T47D (cell line): Measurements from ENCODE around the gene CEP192.
"Not testable (repeated sequence)": the region's sequence is repeated elsewhere in the genome, so short reads cannot be mapped to it uniquely, and the experiment has no call there.

Source experiments
- DNase-seq, 2 experiments: peaks; one replicate each; pipeline versions ENCODE4 v3.0.0 to v3.0.0-alpha.2; 2011 to 2012; ENCODE audit warnings: low read depth in 1 of 2, low spot score in 1 of 2
- JUND ChIP-seq: IDR thresholded peaks from 2 replicates; pipeline ENCODE4 v1.6.1; 2012; ENCODE audit warnings: low read depth
- in situ Hi-C: cut with HindIII; loops from 2 replicates; pipeline ENCODE4 v1.10.0; 2016; ENCODE audit warnings: low sequenced_read_pairs, low pct_unique_long_range_greater_than_20kb

The CEP192 gene

GRCh38 chr18:13067124-13067523 lies 76.0 kb downstream of the CEP192 start:
- DNase-seq: no peak
- in situ Hi-C loops: no loop called here
- TF ChIP-seq JUND: no peak

GRCh38 chr18:13067966-13068365 lies 76.8 kb downstream of the CEP192 start:
- DNase-seq: no peak
- in situ Hi-C loops: no loop called here

GRCh38 chr18:13070460-13070859 lies 79.3 kb downstream of the CEP192 start:
- in situ Hi-C loops: no loop called here
- TF ChIP-seq JUND: no peak
- no peak for DNase-seq

More at GRCh38 chr18:13067966-13068365, 76.8 kb downstream of the CEP192 start:
- no peak for TF ChIP-seq JUND

- TF ChIP-seq JUND: no peak
- in situ Hi-C loops: no loop called here
These were observed 85.7 kb downstream of the CEP192 start for GRCh38 chr18:13076886-13077285.

GRCh38 chr18:13077473-13077872 lies 86.3 kb downstream of the CEP192 start:
- in situ Hi-C loops: no loop called here
- no peak for TF ChIP-seq JUND
- no peak for DNase-seq

More at GRCh38 chr18:13076886-13077285, 85.7 kb downstream of the CEP192 start:
- no peak for DNase-seq

- DNase-seq, in situ Hi-C loops: not testable (repeated sequence)
These were observed 86.9 kb downstream of the CEP192 start for GRCh38 chr18:13078065-13078464.

GRCh38 chr18:13086906-13087305 lies 95.7 kb downstream of the CEP192 start:
- DNase-seq: no peak
- in situ Hi-C loops: no loop called here
- TF ChIP-seq JUND: no peak

- in situ Hi-C loops: no loop called here
- TF ChIP-seq JUND: no peak
These were observed 104.3 kb downstream of the CEP192 start for GRCh38 chr18:13095466-13095865.

GRCh38 chr18:13096232-13096631 lies 105.1 kb downstream of the CEP192 start:
- in situ Hi-C loops: no loop called here
- no peak for TF ChIP-seq JUND

More at GRCh38 chr18:13095466-13095865, 104.3 kb downstream of the CEP192 start:
- DNase-seq: no peak

GRCh38 chr18:13096719-13097118 lies 105.6 kb downstream of the CEP192 start:
- DNase-seq: no peak
- in situ Hi-C loops: no loop called here
- TF ChIP-seq JUND: no peak

More at GRCh38 chr18:13096232-13096631, 105.1 kb downstream of the CEP192 start:
- no peak for DNase-seq

- in situ Hi-C loops: not testable (repeated sequence)
These were observed 106.9 kb downstream of the CEP192 start for GRCh38 chr18:13098104-13098503.

GRCh38 chr18:13099113-13099512 lies 108.0 kb downstream of the CEP192 start:
- no peak for TF ChIP-seq JUND
- no peak for DNase-seq
- in situ Hi-C loops: no loop called here

More at GRCh38 chr18:13098104-13098503, 106.9 kb downstream of the CEP192 start:
- not testable (repeated sequence) for DNase-seq

GRCh38 chr18:13100942-13101658 lies 109.9 kb downstream of the CEP192 start:
- in situ Hi-C loops: no loop called here
- no peak for TF ChIP-seq JUND
- DNase-seq: no peak
